Subcutaneous abdominal adipose tissue (tissue), 5 donors: ENCODE measurements around the gene ANKRD27.

Source experiments
- H3K27ac ChIP-seq: one replicate; pipeline ENCODE4 v1.7.0; 2013; ENCODE audit warnings: low read depth, mild to moderate bottlenecking, inconsistent platforms, low read length, moderate library complexity
- H3K27me3 ChIP-seq, 5 donors: one replicate each; pipeline ENCODE4 v1.7.0; 2013; ENCODE audit warnings: low read length in 5 of 5, inconsistent platforms in 1 of 5; ENCODE audit not compliant: control insufficient read depth in 5 of 5, insufficient read depth in 4 of 5
- H3K36me3 ChIP-seq, 5 donors: one replicate each; pipeline ENCODE4 v1.7.0; 2013; ENCODE audit warnings: low read length in 5 of 5; ENCODE audit not compliant: control insufficient read depth in 5 of 5, insufficient read depth in 5 of 5
- H3K4me1 ChIP-seq, 5 donors: one replicate each; pipeline ENCODE4 v1.7.0; 2013; ENCODE audit warnings: low read length in 5 of 5, mild to moderate bottlenecking in 3 of 5, moderate library complexity in 1 of 5; ENCODE audit not compliant: control insufficient read depth in 5 of 5, insufficient read depth in 5 of 5
- H3K4me3 ChIP-seq, 5 donors: one replicate each; pipeline ENCODE4 v1.7.0; 2013; ENCODE audit warnings: low read length in 5 of 5, low read depth in 1 of 5
- H3K9ac ChIP-seq, 5 donors: one replicate each; pipeline ENCODE4 v1.7.0; 2013; ENCODE audit warnings: low read length in 5 of 5, mild to moderate bottlenecking in 4 of 5, moderate library complexity in 3 of 5
- H3K9me3 ChIP-seq, 5 donors: one replicate each; pipeline ENCODE4 v1.7.0; 2013; ENCODE audit warnings: low read length in 5 of 5; ENCODE audit not compliant: control insufficient read depth in 5 of 5
- donor health status: healthy.
- donor health status: healthy.
- donor health status: healthy.
- donor health status: healthy.
- donor health status: healthy.

ANKRD27 gene

DNA sequence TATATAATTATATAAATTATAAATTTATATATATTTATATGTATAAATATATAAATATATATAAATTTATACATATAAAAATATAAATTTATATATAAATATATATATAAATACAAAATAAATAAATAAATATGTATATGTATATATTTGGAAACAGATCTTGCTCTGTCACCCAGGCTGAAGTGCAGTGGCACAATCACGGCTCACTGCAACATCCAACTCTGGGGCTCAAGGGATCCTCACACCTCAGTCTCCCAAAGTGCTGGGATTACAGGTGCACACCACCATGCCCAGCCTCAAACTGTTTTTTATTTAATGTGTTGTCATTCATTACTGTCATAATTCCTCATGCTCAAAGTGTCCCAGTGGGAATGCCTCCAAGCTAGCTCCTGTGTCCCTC lies 119.2 kb downstream of the ANKRD27 start:
- Histone ChIP-seq H3K4me3 (no peak overlapping the region), H3K27me3 (peaks cover 0 to 3% (median 0%) of the 10 kb centered on the region in 5 donors), H3K36me3 (no peaks in the 10 kb centered on the region), H3K9ac (no peak overlapping the region), H3K27ac (no peak overlapping the region), H3K4me1 (no peaks in the 10 kb centered on the region), H3K9me3 (no peaks in the 10 kb centered on the region)

DNA sequence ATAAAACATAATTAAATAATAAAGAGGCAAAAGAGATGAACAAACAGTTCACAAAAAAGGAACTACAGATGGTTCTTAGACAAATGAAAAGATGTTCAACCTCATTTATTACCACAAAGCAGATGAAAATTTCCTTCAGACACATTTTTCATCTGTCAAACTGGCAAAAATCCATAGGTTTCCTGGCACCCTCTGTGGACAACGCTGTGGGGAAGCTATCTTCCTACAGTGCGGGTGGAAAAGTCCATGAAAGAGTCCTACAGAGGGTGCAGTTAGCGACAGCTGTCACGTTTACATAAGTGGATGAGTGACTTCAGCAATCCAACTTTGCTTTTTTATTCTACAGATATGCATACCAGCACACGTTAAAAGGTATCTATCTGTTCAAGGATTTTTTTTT lies 124.3 kb downstream of the ANKRD27 start:
- Histone ChIP-seq H3K4me1 (no peaks in the 10 kb centered on the region), H3K4me3 (no peak overlapping the region), H3K27ac (no peak overlapping the region), H3K27me3 (peaks cover 0 to 3% (median 0%) of the 10 kb centered on the region in 5 donors), H3K9me3 (no peaks in the 10 kb centered on the region), H3K9ac (no peak overlapping the region), H3K36me3 (no peaks in the 10 kb centered on the region)
